VCaP (cell line): Measurements from ENCODE around the gene FOXRED2.

Experiments used
- H3K27ac ChIP-seq: fragments of 450-650 bp; 2 replicates; pipeline ENCODE4 v1.5.1; 2017
- CTCF ChIP-seq: fragments of 450-650 bp; conservative IDR thresholded peaks from 2 replicates; pipeline ENCODE4 v1.5.1; 2017; ENCODE audit warnings: mild to moderate bottlenecking, moderate library complexity

The FOXRED2 gene

GRCh38 chr22:36512333-36512732 lies 5.5 kb upstream of the FOXRED2 start:
- H3K27ac ChIP-seq = no peak overlapping the region
- TF ChIP-seq CTCF = no peak

GRCh38 chr22:36510966-36511881 lies 4.4 kb upstream of the FOXRED2 start:
- peak; percentile 74 for TF ChIP-seq CTCF
- no peak overlapping the region for H3K27ac ChIP-seq

- TF ChIP-seq CTCF = no peak
- no peak overlapping the region for H3K27ac ChIP-seq
Observed at GRCh38 chr22:36510384-36510783, 3.5 kb upstream of the FOXRED2 start.

- peak overlapping the region; percentile 84 for H3K27ac ChIP-seq
- no peak for TF ChIP-seq CTCF
Observed at GRCh38 chr22:36507518-36508010, 724 bp upstream of the FOXRED2 start.

GRCh38 chr22:36505998-36506635 lies 723 bp downstream of the FOXRED2 start:
- no peak for TF ChIP-seq CTCF
- H3K27ac ChIP-seq = peak overlapping the region; percentile 84

GRCh38 chr22:36497910-36498665 lies 8.8 kb downstream of the FOXRED2 start:
- H3K27ac ChIP-seq = no peak overlapping the region
- no peak for TF ChIP-seq CTCF

- TF ChIP-seq CTCF = no peak
- no peak overlapping the region for H3K27ac ChIP-seq
Observed at GRCh38 chr22:36493690-36494110, 13.1 kb downstream of the FOXRED2 start.
